BJ (cell line): Measurements from ENCODE around the gene NECTIN2. TPM values are rescaled to one million over a fixed set of nuclear protein-coding genes. Genes with fewer than 3 reads are reported as not detected.

Experiments
- CTCF ChIA-PET: fragments of 350-600 bp; formaldehyde crosslinking; extraction: SDS; loops from one replicate; lab custom pipeline; 2021; ENCODE audit warnings: antibody characterized with exemption, inconsistent platforms; lab: Yijun Ruan, JAX
- POLR2A ChIA-PET: fragments of 300-600 bp; sonication (Branson Sonifier 250); formaldehyde crosslinking; extraction: SDS; loops from one replicate; lab custom pipeline; 2021; ENCODE audit warnings: antibody characterized with exemption; lab: Charles Lee
- DNase-seq: peaks from one replicate; pipeline ENCODE4 v3.0.0-alpha.2; 2011; ENCODE audit warnings: low read depth
- H3K27me3 ChIP-seq: 2 replicates; pipeline ENCODE4 v1.6.0; 2011; ENCODE audit warnings: low read length; ENCODE audit not compliant: control insufficient read depth, insufficient read depth
- H3K36me3 ChIP-seq: 2 replicates; pipeline ENCODE4 v1.5.1; 2011; ENCODE audit warnings: low read length; ENCODE audit not compliant: control insufficient read depth, insufficient read depth
- H3K4me3 ChIP-seq: 2 replicates; pipeline ENCODE4 v1.5.1; 2011; ENCODE audit warnings: low read depth, mild to moderate bottlenecking, control low read depth, low read length
- polyA plus RNA-seq: library from polyadenylated mRNA; depleted of rRNA; stranded (reverse); fragments of >200 nt; gene quantifications from 2 replicates; pipeline ENCODE4 v1.2.3, GENCODE V29; 2011
- TF ChIP-seq, protein P1 (sequence below): IDR thresholded peaks from 2 replicates; pipeline ENCODE4 v1.5.1; 2011; ENCODE audit warnings: low read depth, mild to moderate bottlenecking, control low read depth, inconsistent platforms, low read length, moderate library complexity; ENCODE audit not compliant: insufficient read depth

Gene NECTIN2
- polyA plus RNA-seq, 1 experiment = 107 TPM

DNA sequence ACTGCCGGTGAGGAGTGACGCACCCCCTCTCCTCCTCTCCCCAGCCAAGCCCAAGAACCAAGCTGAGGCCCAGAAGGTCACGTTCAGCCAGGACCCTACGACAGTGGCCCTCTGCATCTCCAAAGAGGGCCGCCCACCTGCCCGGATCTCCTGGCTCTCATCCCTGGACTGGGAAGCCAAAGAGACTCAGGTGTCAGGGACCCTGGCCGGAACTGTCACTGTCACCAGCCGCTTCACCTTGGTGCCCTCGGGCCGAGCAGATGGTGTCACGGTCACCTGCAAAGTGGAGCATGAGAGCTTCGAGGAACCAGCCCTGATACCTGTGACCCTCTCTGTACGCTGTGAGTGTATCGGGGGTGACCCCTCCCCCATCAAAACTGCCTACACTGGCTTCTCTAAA lies 25.7 kb downstream of the NECTIN2 start:
- Histone ChIP-seq H3K36me3 (peaks cover 37% of the 10 kb centered on the region), H3K27me3 (no peaks in the 10 kb centered on the region), H3K4me3 (no peak overlapping the region)
- ChIA-PET POLR2A (no interaction called here), CTCF (interaction anchor here (0.6 kb wide), 1 partner anchor 87 kb away, joined by 3 read pairs; no protein-coding TSS in a partner anchor)
- TF ChIP-seq, protein P1, sequence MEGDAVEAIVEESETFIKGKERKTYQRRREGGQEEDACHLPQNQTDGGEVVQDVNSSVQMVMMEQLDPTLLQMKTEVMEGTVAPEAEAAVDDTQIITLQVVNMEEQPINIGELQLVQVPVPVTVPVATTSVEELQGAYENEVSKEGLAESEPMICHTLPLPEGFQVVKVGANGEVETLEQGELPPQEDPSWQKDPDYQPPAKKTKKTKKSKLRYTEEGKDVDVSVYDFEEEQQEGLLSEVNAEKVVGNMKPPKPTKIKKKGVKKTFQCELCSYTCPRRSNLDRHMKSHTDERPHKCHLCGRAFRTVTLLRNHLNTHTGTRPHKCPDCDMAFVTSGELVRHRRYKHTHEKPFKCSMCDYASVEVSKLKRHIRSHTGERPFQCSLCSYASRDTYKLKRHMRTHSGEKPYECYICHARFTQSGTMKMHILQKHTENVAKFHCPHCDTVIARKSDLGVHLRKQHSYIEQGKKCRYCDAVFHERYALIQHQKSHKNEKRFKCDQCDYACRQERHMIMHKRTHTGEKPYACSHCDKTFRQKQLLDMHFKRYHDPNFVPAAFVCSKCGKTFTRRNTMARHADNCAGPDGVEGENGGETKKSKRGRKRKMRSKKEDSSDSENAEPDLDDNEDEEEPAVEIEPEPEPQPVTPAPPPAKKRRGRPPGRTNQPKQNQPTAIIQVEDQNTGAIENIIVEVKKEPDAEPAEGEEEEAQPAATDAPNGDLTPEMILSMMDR = no peak
- DNase-seq = no peak

DNA sequence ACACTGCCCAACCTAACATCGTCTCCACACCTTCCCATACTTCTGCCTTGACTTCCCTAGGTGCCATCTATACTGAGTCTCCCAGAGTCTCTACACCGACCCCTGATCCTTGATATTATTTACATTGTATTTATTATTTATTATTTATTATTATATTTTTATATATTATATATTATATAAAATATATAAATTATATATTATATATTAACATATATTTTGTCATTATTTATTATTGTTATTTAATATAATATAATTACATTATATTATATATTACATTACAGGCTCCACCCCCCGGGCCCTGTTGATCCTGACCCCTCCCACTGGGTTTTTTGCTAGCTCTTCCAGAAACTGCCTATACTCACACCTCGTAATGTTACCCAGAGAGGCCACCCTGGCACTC lies 26.6 kb downstream of the NECTIN2 start:
- DNase-seq = no peak
- H3K27me3 ChIP-seq = no peaks in the 10 kb centered on the region
- TF ChIP-seq, protein P1 = no peak
- POLR2A ChIA-PET = no interaction called here
- peaks cover 44% of the 10 kb centered on the region for H3K36me3 ChIP-seq
- CTCF ChIA-PET = no interaction called here
- H3K4me3 ChIP-seq = no peak overlapping the region

DNA sequence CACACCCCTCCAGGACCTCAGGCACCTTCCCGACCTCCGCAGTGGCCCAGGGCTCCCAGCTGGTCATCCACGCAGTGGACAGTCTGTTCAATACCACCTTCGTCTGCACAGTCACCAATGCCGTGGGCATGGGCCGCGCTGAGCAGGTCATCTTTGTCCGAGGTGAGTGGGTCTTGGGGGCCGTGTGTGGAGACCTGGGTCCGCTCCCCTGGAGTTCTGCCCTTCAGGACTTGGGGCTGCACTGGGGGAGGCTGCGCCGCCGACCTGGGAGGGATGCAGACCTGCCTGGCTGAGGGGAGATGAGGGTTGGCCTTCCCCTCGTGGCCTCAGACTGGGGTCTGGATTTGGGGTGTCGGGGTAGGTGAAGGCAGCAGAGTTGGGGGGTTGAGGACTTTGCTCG lies 28.2 kb downstream of the NECTIN2 start:
- H3K36me3 ChIP-seq = peaks cover 48% of the 10 kb centered on the region
- ChIA-PET POLR2A (no interaction called here), CTCF (interaction anchor here (1.3 kb wide), 1 partner anchor 14 kb away, joined by 3 read pairs; no protein-coding TSS in a partner anchor)
- TF ChIP-seq, protein P1 = no peak
- no peaks in the 10 kb centered on the region for H3K27me3 ChIP-seq
- H3K4me3 ChIP-seq = no peak overlapping the region
- no peak for DNase-seq

DNA sequence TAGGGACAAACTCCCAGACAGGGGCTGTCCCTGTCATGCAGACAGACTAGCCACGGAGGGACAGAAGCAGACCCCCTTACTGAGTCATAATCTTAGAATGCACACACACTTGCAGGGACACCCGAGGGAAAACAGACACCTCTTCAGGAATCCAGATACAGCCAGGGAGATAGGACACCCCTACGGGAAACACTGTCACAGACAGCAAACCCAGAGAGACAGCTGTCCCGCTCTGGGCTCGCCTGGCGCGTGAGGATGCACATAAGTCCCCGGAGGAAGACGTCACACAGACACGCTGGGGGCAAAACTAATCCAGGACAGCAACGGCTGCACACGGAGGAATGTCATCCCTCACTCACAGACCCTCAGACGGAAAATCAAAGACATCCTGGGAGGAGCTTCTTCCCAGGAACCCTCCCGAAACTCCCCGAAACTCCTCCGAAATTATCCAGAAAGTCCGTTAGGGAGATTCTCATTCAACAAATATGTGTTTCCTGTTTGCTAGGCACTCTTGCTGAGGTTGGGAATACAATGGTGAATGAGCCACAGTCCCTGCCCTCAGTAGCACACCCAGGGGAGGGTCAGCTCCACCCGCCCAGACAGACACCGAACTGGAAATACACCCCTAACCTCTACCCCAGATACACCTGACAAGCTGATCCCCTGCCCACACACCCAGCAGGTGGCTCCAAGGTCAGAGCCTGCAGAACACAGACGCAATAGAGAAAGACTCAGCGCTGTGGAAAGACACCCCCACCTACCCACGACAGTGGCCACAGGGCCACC lies 29.8 kb downstream of the NECTIN2 start:
- ChIA-PET CTCF (interaction anchor here (0.6 to 1.6 kb wide), 3 partner anchors 11 to 152 kb away, joined by 3 to 5 read pairs (median 3); no protein-coding TSS in a partner anchor), POLR2A (no interaction called here)
- TF ChIP-seq, protein P1 = no peak
- no peak for DNase-seq
- Histone ChIP-seq H3K27me3 (no peaks in the 10 kb centered on the region), H3K36me3 (peaks cover 51% of the 10 kb centered on the region), H3K4me3 (no peak overlapping the region)

DNA sequence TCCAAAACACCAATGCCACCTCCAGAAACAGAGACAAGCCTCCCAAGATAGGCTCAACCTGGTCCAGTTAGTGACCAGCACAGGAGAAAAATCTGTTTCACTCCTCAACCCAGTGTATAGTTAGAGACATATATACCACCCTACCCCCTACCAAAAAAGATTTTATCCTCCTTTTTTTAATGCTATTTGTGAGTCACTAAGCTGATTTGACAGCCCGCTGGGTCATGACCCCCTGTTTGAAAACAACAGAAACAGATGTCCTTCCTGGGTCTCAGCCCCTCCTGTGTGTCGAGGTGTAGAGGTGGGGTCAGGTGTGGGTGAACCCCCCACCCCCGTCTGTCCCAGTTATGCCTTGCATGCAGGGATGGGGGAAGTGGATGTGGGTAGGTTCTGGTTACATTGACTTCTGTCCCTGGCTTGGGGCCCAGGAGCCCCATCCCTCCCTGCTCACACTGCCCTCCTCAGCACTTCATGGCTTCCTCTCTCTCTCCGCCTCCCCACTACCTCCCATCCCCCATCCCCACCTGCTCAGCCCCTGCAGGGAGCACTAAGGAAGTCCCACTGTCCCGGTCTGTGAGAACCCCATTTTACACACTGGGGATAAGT lies 30.9 kb downstream of the NECTIN2 start:
- DNase-seq = no peak
- Histone ChIP-seq H3K36me3 (peaks cover 49% of the 10 kb centered on the region), H3K27me3 (no peaks in the 10 kb centered on the region), H3K4me3 (no peak overlapping the region)
- ChIA-PET POLR2A (interaction anchor here (0.6 kb wide), 1 partner anchor 1208 kb away, joined by 3 read pairs; no protein-coding TSS in a partner anchor), CTCF (interaction anchor here (1.6 kb wide), 1 partner anchor 153 kb away, joined by 3 read pairs; no protein-coding TSS in a partner anchor)
- TF ChIP-seq, protein P1 = no peak
